HL-60 (cell line): ENCODE measurements around the gene OSBPL10.

Experiments used
- DNase-seq, 2 experiments: peaks; one replicate each; pipeline ENCODE4 v3.0.0-alpha.2; 2010 to 2020; ENCODE audit warnings: low read depth in 1 of 2, low spot score in 1 of 2
- H3K27ac ChIP-seq: fragments of 250-450 bp; sonication (Bioruptor Pico); replicated peaks from 2 replicates; pipeline ENCODE4 v1.5.1; 2020; ENCODE audit warnings: mild to moderate bottlenecking, moderate library complexity
- H3K27me3 ChIP-seq: fragments of 250-450 bp; sonication (Bioruptor Pico); 2 replicates; pipeline ENCODE4 v1.5.1; 2021; ENCODE audit warnings: mild to moderate bottlenecking, moderate library complexity; ENCODE audit not compliant: insufficient read depth, poor library complexity, severe bottlenecking
- H3K4me3 ChIP-seq: replicated peaks from 2 replicates; pipeline ENCODE4 v1.5.1; 2011; ENCODE audit warnings: mild to moderate bottlenecking, control low read depth, low read length; ENCODE audit not compliant: insufficient read depth
- CTCF ChIP-seq: IDR thresholded peaks from one replicate; pipeline ENCODE4 v1.5.1; 2011; ENCODE audit warnings: low read length, control low read depth, inconsistent platforms; ENCODE audit not compliant: insufficient read depth
- GABPA ChIP-seq: IDR thresholded peaks from 2 replicates; pipeline ENCODE4 v1.6.1; 2012; ENCODE audit warnings: low read depth
- POLR2AphosphoS5 ChIP-seq: IDR thresholded peaks from 2 replicates; pipeline ENCODE4 v1.6.1; 2012; ENCODE audit warnings: low read depth
- REST ChIP-seq: IDR thresholded peaks from 2 replicates; pipeline ENCODE4 v1.6.1; 2012; ENCODE audit warnings: low read depth; ENCODE audit not compliant: insufficient replicate concordance
- SPI1 ChIP-seq: IDR thresholded peaks from 2 replicates; pipeline ENCODE4 v1.6.1; 2012; ENCODE audit warnings: low read depth, mild to moderate bottlenecking, borderline replicate concordance

Gene OSBPL10

GRCh38 chr3:31614162-31614921 lies 366.7 kb downstream of the OSBPL10 start:
- TF ChIP-seq CTCF (no peak), GABPA (no peak), REST (no peak), POLR2AphosphoS5 (no peak), SPI1 (no peak)
- Histone ChIP-seq H3K4me3 (no peak overlapping the region), H3K27me3 (no peaks in the 10 kb centered on the region), H3K27ac (no peak overlapping the region)
- DNase-seq, result no peak

- Histone ChIP-seq H3K27me3 (no peaks in the 10 kb centered on the region), H3K27ac (no peak overlapping the region), H3K4me3 (no peak overlapping the region)
- TF ChIP-seq REST, result no peak
- TF ChIP-seq POLR2AphosphoS5, result no peak
- TF ChIP-seq GABPA, result no peak
- TF ChIP-seq CTCF, result no peak
- TF ChIP-seq SPI1, result no peak
- no peak for DNase-seq
These were observed 367.4 kb downstream of the OSBPL10 start for GRCh38 chr3:31613654-31614053.

- H3K4me3 ChIP-seq, result no peak overlapping the region
- TF ChIP-seq POLR2AphosphoS5 (no peak), CTCF (no peak), REST (no peak), SPI1 (no peak), GABPA (no peak)
- H3K27me3 ChIP-seq, result no peaks in the 10 kb centered on the region
- no peak overlapping the region for H3K27ac ChIP-seq
- DNase-seq, result no peak
These were observed 367.9 kb downstream of the OSBPL10 start for GRCh38 chr3:31613177-31613576.
